CD14-positive monocyte (primary cell): ENCODE data around the gene ERVH48-1. TPM values are rescaled to one million over a fixed set of nuclear protein-coding genes. Genes with fewer than 3 reads are reported as not detected.
"Not testable (repeated sequence)": the region's sequence is repeated elsewhere in the genome, so short reads cannot be mapped to it uniquely, and the experiment has no call there.

Experiments
- DNase-seq, 3 donors: peaks; one replicate each; pipeline ENCODE4 v3.0.0-alpha.2; 2011 to 2022
- H2AFZ ChIP-seq: 2 replicates; pipeline ENCODE4 v1.6.0; 2012; ENCODE audit warnings: mild to moderate bottlenecking, low read depth, low read length, inconsistent platforms; ENCODE audit not compliant: insufficient read depth, poor library complexity, severe bottlenecking
- H3K27ac ChIP-seq, 2 donors: 1 replicate in 1 of 2; 2 replicates in 1 of 2; pipeline ENCODE4 v1.5.1; 2012 to 2013; ENCODE audit warnings: low read length in 2 of 2, control low read depth in 1 of 2, inconsistent platforms in 1 of 2, low read depth in 1 of 2, mild to moderate bottlenecking in 1 of 2
- H3K27me3 ChIP-seq, 2 donors: one replicate each; pipeline versions ENCODE4 v1.6.0 to v1.6.1; 2011 to 2013; ENCODE audit warnings: low read length in 2 of 2; ENCODE audit not compliant: control insufficient read depth in 2 of 2, insufficient read depth in 2 of 2
- H3K36me3 ChIP-seq, 2 donors: replicated peaks in 1 of 2; 1 replicate in 1 of 2; 2 replicates in 1 of 2; pipeline versions ENCODE4 v1.5.1 to v1.6.1; 2012 to 2013; ENCODE audit warnings: low read length in 2 of 2, control low read depth in 1 of 2, inconsistent platforms in 1 of 2, mild to moderate bottlenecking in 1 of 2; ENCODE audit not compliant: insufficient read depth in 2 of 2, control insufficient read depth in 1 of 2
- H3K4me1 ChIP-seq, 2 donors: 1 replicate in 1 of 2; 2 replicates in 1 of 2; pipeline versions ENCODE4 v1.5.1 to v1.6.1; 2012 to 2013; ENCODE audit warnings: low read length in 2 of 2, control low read depth in 1 of 2, inconsistent platforms in 1 of 2, mild to moderate bottlenecking in 1 of 2, moderate library complexity in 1 of 2; ENCODE audit not compliant: insufficient read depth in 2 of 2, control insufficient read depth in 1 of 2
- H3K4me2 ChIP-seq: replicated peaks from 2 replicates; pipeline ENCODE3; 2012; ENCODE audit warnings: low read length, moderate library complexity, mild to moderate bottlenecking; ENCODE audit not compliant: poor library complexity, severe bottlenecking; ENCODE audit errors: extremely low read depth
- H3K4me3 ChIP-seq, 3 experiments: fragments of 200-600 bp in 1 of 3; sonication (generic) in 1 of 3; replicated peaks in 1 of 3; 1 replicate in 2 of 3; 2 replicates in 1 of 3; pipeline ENCODE4 v1.5.1; 2011 to 2013; ENCODE audit warnings: low read length in 3 of 3, mild to moderate bottlenecking in 3 of 3, control low read depth in 2 of 3, low read depth in 2 of 3, inconsistent platforms in 1 of 3, moderate library complexity in 1 of 3
- H3K79me2 ChIP-seq: 2 replicates; pipeline ENCODE4 v1.6.0; 2012; ENCODE audit warnings: mild to moderate bottlenecking, control low read depth, inconsistent platforms, low read length, moderate library complexity; ENCODE audit not compliant: insufficient read depth
- H3K9ac ChIP-seq: 2 replicates; pipeline ENCODE4 v1.6.0; 2017; ENCODE audit warnings: low read length, mild to moderate bottlenecking; ENCODE audit not compliant: insufficient read depth, poor library complexity, severe bottlenecking
- H3K9me3 ChIP-seq, 2 donors: replicated peaks in 1 of 2; 1 replicate in 1 of 2; 2 replicates in 1 of 2; pipeline versions ENCODE4 v1.5.1 to v1.6.1; 2012 to 2013; ENCODE audit warnings: low read length in 2 of 2, control low read depth in 1 of 2; ENCODE audit not compliant: control insufficient read depth in 1 of 2, insufficient read depth in 1 of 2
- H4K20me1 ChIP-seq: 2 replicates; pipeline ENCODE4 v1.6.0; 2012; ENCODE audit warnings: mild to moderate bottlenecking, low read length, control low read depth, moderate library complexity; ENCODE audit not compliant: insufficient read depth
- H3K27ac Mint-ChIP-seq, 7 donors: one replicate each; pipeline ENCODE4 v1.8.0; 2020; ENCODE audit warnings: mild to moderate bottlenecking in 7 of 7, mixed read lengths in 7 of 7, moderate library complexity in 6 of 7, inconsistent platforms in 2 of 7
- H3K27me3 Mint-ChIP-seq, 3 donors: one replicate each; pipeline ENCODE4 v1.8.0; 2021 to 2022; ENCODE audit warnings: low read depth in 3 of 3, mild to moderate bottlenecking in 3 of 3, mixed read lengths in 3 of 3, moderate library complexity in 3 of 3, inconsistent platforms in 1 of 3
- H3K36me3 Mint-ChIP-seq, 2 donors: one replicate each; pipeline ENCODE4 v1.8.0; 2020; ENCODE audit warnings: mixed read lengths in 2 of 2, inconsistent platforms in 1 of 2, mild to moderate bottlenecking in 1 of 2
- H3K4me1 Mint-ChIP-seq: one replicate; pipeline ENCODE4 v1.8.0; 2020; ENCODE audit warnings: mild to moderate bottlenecking, mixed read lengths
- H3K4me3 Mint-ChIP-seq, 2 donors: one replicate each; pipeline ENCODE4 v1.8.0; 2020; ENCODE audit warnings: mild to moderate bottlenecking in 2 of 2, mixed read lengths in 2 of 2, moderate library complexity in 1 of 2
- H3K9me3 Mint-ChIP-seq, 7 donors: one replicate each; pipeline ENCODE4 v1.8.0; 2020 to 2022; ENCODE audit warnings: mixed read lengths in 7 of 7, mild to moderate bottlenecking in 6 of 7, moderate library complexity in 6 of 7, inconsistent platforms in 2 of 7
- CTCF ChIP-seq: fragments of 200-600 bp; IDR thresholded peaks from one replicate; pipeline ENCODE4 v1.8.0; 2022; ENCODE audit warnings: antibody characterized with exemption, mild to moderate bottlenecking
- WGBS: methylation state at CpG from one replicate; pipeline ENCODE4 v1.1.5; 2013; ENCODE audit warnings: missing lambda C conversion rate; ENCODE audit not compliant: insufficient coverage; 5-methylcytosine and 5-hydroxymethylcytosine counted together
- intact Hi-C, 2 donors: fragments of 100-400 bp; cut with micrococcal nuclease; formaldehyde crosslinking; loops; one replicate each; pipeline versions ENCODE4 v1.15.0 to v1.15.1; 2023
- polyA plus RNA-seq, 3 donors: library from polyadenylated mRNA; depleted of rRNA in 1 of 3; unstranded in 2 of 3; stranded (reverse) in 1 of 3; fragments of 300-500 nt in 2 of 3; fragments of >200 nt in 1 of 3; fragmentation: Illumina TruSeq in 2 of 3; gene quantifications; 1 replicate in 2 of 3; 2 replicates in 1 of 3; pipeline ENCODE4 v1.2.3, GENCODE V29; 2012 to 2021

Gene ERVH48-1
- polyA plus RNA-seq, 3 donors = not detected

- Histone ChIP-seq H4K20me1 (no peaks in the 10 kb centered on the region), H3K9ac (no peak overlapping the region), H3K79me2 (no peaks in the 10 kb centered on the region), H3K27ac (no peak overlapping the region), H2AFZ (no peak overlapping the region), H3K27me3 (no peaks in the 10 kb centered on the region), H3K4me3 (no peak overlapping the region), H3K4me2 (no peak overlapping the region), H3K4me1 (no peaks in the 10 kb centered on the region), H3K9me3 (no peaks in the 10 kb centered on the region), H3K36me3 (no peaks in the 10 kb centered on the region)
- Mint-ChIP-seq H3K27ac (no peak overlapping the region), H3K4me1 (peaks cover 22% of the 10 kb centered on the region), H3K27me3 (peaks cover 0 to 6% (median 3%) of the 10 kb centered on the region in 3 donors), H3K9me3 (peaks cover 0 to 5% (median 1%) of the 10 kb centered on the region in 7 donors), H3K36me3 (no peaks in the 10 kb centered on the region), H3K4me3 (no peak overlapping the region)
- TF ChIP-seq CTCF = no peak
- intact Hi-C loops = no loop called here
- DNase-seq = no peak
- over 99% methylated on average over 16 of the region's 21 CpGs for WGBS
These were observed 12.7 kb upstream of the ERVH48-1 start for GRCh38 chr21:42937960-42938605.

- not testable (repeated sequence) for H3K27me3 Mint-ChIP-seq, DNase-seq
These were observed 11.9 kb upstream of the ERVH48-1 start for GRCh38 chr21:42937034-42937940.

GRCh38 chr21:42936360-42936759 lies 10.9 kb upstream of the ERVH48-1 start:
- H3K9ac ChIP-seq, H3K27me3 Mint-ChIP-seq, H3K36me3 Mint-ChIP-seq, H3K4me1 ChIP-seq, H3K27ac Mint-ChIP-seq, H3K4me3 Mint-ChIP-seq, H3K36me3 ChIP-seq, DNase-seq, H3K79me2 ChIP-seq, H4K20me1 ChIP-seq, H3K4me2 ChIP-seq, H3K27ac ChIP-seq, H3K27me3 ChIP-seq, H3K4me3 ChIP-seq, intact Hi-C loops, H2AFZ ChIP-seq, H3K9me3 Mint-ChIP-seq, H3K9me3 ChIP-seq: not testable (repeated sequence)
- no CpG with 5 or more reads among the region's 5 CpGs for WGBS
- H3K4me1 Mint-ChIP-seq = peaks cover 17% of the 10 kb centered on the region

More at GRCh38 chr21:42937034-42937940, 11.9 kb upstream of the ERVH48-1 start:
- intact Hi-C loops, H3K4me1 ChIP-seq, H3K4me2 ChIP-seq, H3K4me3 ChIP-seq, H3K27ac ChIP-seq, H3K9me3 ChIP-seq, H3K36me3 Mint-ChIP-seq, H3K27me3 ChIP-seq, H4K20me1 ChIP-seq, H3K9me3 Mint-ChIP-seq, H3K9ac ChIP-seq, H3K4me3 Mint-ChIP-seq, H2AFZ ChIP-seq, H3K79me2 ChIP-seq, H3K36me3 ChIP-seq: not testable (repeated sequence)
- Mint-ChIP-seq H3K4me1 (peaks cover 22% of the 10 kb centered on the region), H3K27ac (peak overlapping the region in 3 of 7 donors; percentile 21 to 60 (median 37))
- 100% methylated on average over 1 of the region's 16 CpGs for WGBS
